HEK293T (cell line): ENCODE measurements around the gene ATP8A2.

Source experiments
- ARNT ChIP-seq: fragments of 450-650 bp; IDR thresholded peaks from 2 replicates; pipeline ENCODE4 v1.6.1; 2017; ENCODE audit warnings: mild to moderate bottlenecking
- BHLHE40 ChIP-seq: fragments of 450-650 bp; IDR thresholded peaks from 2 replicates; pipeline ENCODE4 v1.6.1; 2016; ENCODE audit warnings: mild to moderate bottlenecking, moderate library complexity, borderline replicate concordance
- ELF4 ChIP-seq: fragments of 450-650 bp; IDR thresholded peaks from 2 replicates; pipeline ENCODE4 v1.6.1; 2017; ENCODE audit warnings: antibody characterized with exemption
- FOXA1 ChIP-seq: fragments of 450-650 bp; IDR thresholded peaks from 2 replicates; pipeline ENCODE4 v1.6.1; 2016; ENCODE audit warnings: mild to moderate bottlenecking
- FOXK2 ChIP-seq: fragments of 450-650 bp; IDR thresholded peaks from 2 replicates; pipeline ENCODE4 v1.6.1; 2016; ENCODE audit warnings: mild to moderate bottlenecking
- FOXM1 ChIP-seq: fragments of 450-650 bp; IDR thresholded peaks from 2 replicates; pipeline ENCODE4 v1.6.1; 2017; ENCODE audit warnings: mild to moderate bottlenecking, borderline replicate concordance
- HDGF ChIP-seq: fragments of 450-650 bp; IDR thresholded peaks from 2 replicates; pipeline ENCODE4 v1.6.1; 2017; ENCODE audit warnings: antibody characterized with exemption, borderline replicate concordance
- L3MBTL2 ChIP-seq: fragments of 450-650 bp; conservative IDR thresholded peaks from 2 replicates; pipeline ENCODE4 v1.6.1; 2016; ENCODE audit warnings: mild to moderate bottlenecking
- LEF1 ChIP-seq: fragments of 450-650 bp; IDR thresholded peaks from 2 replicates; pipeline ENCODE4 v1.6.1; 2017; ENCODE audit warnings: mild to moderate bottlenecking, borderline replicate concordance
- SP1 ChIP-seq: fragments of 450-650 bp; IDR thresholded peaks from 2 replicates; pipeline ENCODE4 v1.6.1; 2017
- SUZ12 ChIP-seq: fragments of 450-650 bp; IDR thresholded peaks from 2 replicates; pipeline ENCODE4 v1.6.1; 2016; ENCODE audit warnings: mild to moderate bottlenecking
- TARDBP ChIP-seq: fragments of 450-650 bp; IDR thresholded peaks from 2 replicates; pipeline ENCODE4 v1.6.1; 2016
- ZNF384 ChIP-seq: fragments of 450-650 bp; IDR thresholded peaks from 2 replicates; pipeline ENCODE4 v1.6.1; 2016

DNA sequence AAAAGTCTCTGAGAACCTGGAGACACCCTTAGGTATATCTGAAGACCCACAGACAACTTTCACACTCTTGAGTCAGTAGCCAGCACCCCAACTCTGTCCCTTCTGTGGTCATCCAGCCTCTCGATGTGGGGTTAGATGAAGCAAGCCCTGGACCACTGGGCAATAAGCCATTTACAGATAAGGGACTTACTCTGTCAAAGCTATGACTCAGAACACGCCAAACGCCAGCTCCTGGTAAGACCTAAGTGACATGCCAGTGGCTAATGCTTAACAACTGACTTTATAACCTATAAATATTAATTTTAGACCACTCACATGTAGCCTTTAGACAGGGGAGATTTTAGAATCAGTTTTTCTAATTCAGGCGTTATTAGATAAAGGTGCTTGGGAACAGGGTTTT is 594.3 kb downstream of the ATP8A2 start:
- TF ChIP-seq FOXM1: no peak
- TF ChIP-seq FOXA1: no peak
- no peak for TF ChIP-seq FOXK2
- no peak for TF ChIP-seq SP1
- TF ChIP-seq ARNT: no peak
- no peak for TF ChIP-seq LEF1
- no peak for TF ChIP-seq ELF4
- no peak for TF ChIP-seq ZNF384
- TF ChIP-seq HDGF: no peak
- no peak for TF ChIP-seq BHLHE40
- no peak for TF ChIP-seq SUZ12
- no peak for TF ChIP-seq L3MBTL2
- no peak for TF ChIP-seq TARDBP
